PC-3 (cell line): Measurements from ENCODE around the gene FRMPD1. TPM values are rescaled to one million over a fixed set of nuclear protein-coding genes. Genes with fewer than 3 reads are reported as not detected.

ENCODE experiments used
- ATAC-seq: fragments of 200-7000 bp; cut with Tn5 transposase; 2 replicates; pipeline ENCODE4 v1.9.1; 2020; ENCODE audit warnings: mild to moderate bottlenecking, moderate library complexity
- BruUV-seq: library from RNA; stranded (reverse); fragments of 400-500 nt; replicated peaks from 2 replicates; lab custom pipeline; 2021; lab: Mats Ljungman, UMichigan
- CTCF ChIA-PET: fragments of 300-600 bp; sonication (Branson Sonifier 250); formaldehyde crosslinking; loops from one replicate; lab custom pipeline; 2022; ENCODE audit warnings: antibody characterized with exemption; lab: Charles Lee
- POLR2A ChIA-PET: fragments of 300-600 bp; sonication (Branson Sonifier 250); formaldehyde crosslinking; loops from one replicate; lab custom pipeline; 2022; ENCODE audit warnings: antibody characterized with exemption; ENCODE audit not compliant: unreplicated experiment; lab: Charles Lee
- DNase-seq: peaks from one replicate; pipeline ENCODE4 v3.0.0-alpha.2; 2015
- H2AFZ ChIP-seq: fragments of 300-600 bp; sonication (generic); 2 replicates; pipeline ENCODE4 v1.6.0; 2016; ENCODE audit warnings: antibody characterized with exemption, low read length
- H3F3A ChIP-seq: fragments of 300-600 bp; sonication (generic); one replicate; pipeline ENCODE4 v1.6.0; 2017; ENCODE audit warnings: antibody characterized with exemption, low read length, control low read depth, mild to moderate bottlenecking; ENCODE audit not compliant: unreplicated experiment
- H3K27ac ChIP-seq: fragments of 300-600 bp; sonication (generic); 2 replicates; pipeline ENCODE4 v1.5.1; 2016; ENCODE audit warnings: mild to moderate bottlenecking, low read length
- H3K27me3 ChIP-seq: fragments of 300-600 bp; sonication (generic); 2 replicates; pipeline ENCODE4 v1.6.1; 2016; ENCODE audit warnings: low read length, mixed read lengths
- H3K36me3 ChIP-seq: fragments of 300-600 bp; sonication (generic); 2 replicates; pipeline ENCODE4 v1.6.1; 2016; ENCODE audit warnings: low read depth, mixed run types, low read length, mixed read lengths
- H3K4me1 ChIP-seq: fragments of 300-600 bp; sonication (generic); 2 replicates; pipeline ENCODE4 v1.5.1; 2016; ENCODE audit warnings: low read length; ENCODE audit not compliant: insufficient read depth
- H3K4me2 ChIP-seq: fragments of 300-600 bp; sonication (generic); 2 replicates; pipeline ENCODE4 v1.6.0; 2016; ENCODE audit warnings: low read length
- H3K4me3 ChIP-seq: fragments of 300-600 bp; sonication (generic); 2 replicates; pipeline ENCODE4 v1.5.1; 2016; ENCODE audit warnings: mild to moderate bottlenecking, low read length, mixed read lengths
- H3K79me2 ChIP-seq: fragments of 300-600 bp; sonication (generic); 2 replicates; pipeline ENCODE4 v1.6.1; 2017; ENCODE audit warnings: low read length, mixed read lengths
- H3K9ac ChIP-seq: fragments of 300-600 bp; sonication (generic); 2 replicates; pipeline ENCODE4 v1.6.0; 2016; ENCODE audit warnings: mild to moderate bottlenecking, low read length
- H3K9me2 ChIP-seq: fragments of 300-600 bp; sonication (generic); replicated peaks from 2 replicates; pipeline ENCODE4 v1.6.1; 2016; ENCODE audit warnings: mixed run types, low read length, mixed read lengths
- H3K9me3 ChIP-seq: fragments of 300-600 bp; sonication (generic); 2 replicates; pipeline ENCODE4 v1.6.1; 2016; ENCODE audit warnings: low read length, mixed read lengths
- H4K20me1 ChIP-seq: fragments of 300-600 bp; sonication (generic); 2 replicates; pipeline ENCODE4 v1.6.1; 2016; ENCODE audit warnings: low read length, mixed read lengths
- CTCF ChIP-seq: fragments of 300-600 bp; sonication (generic); conservative IDR thresholded peaks from 2 replicates; pipeline ENCODE4 v1.5.1; 2017; ENCODE audit warnings: antibody characterized with exemption, low read depth, mild to moderate bottlenecking, low read length
- EZH2 ChIP-seq: fragments of 300-600 bp; sonication (generic); IDR thresholded peaks from one replicate; pipeline ENCODE4 v1.6.1; 2017; ENCODE audit warnings: antibody characterized with exemption, mild to moderate bottlenecking, low read length; ENCODE audit not compliant: unreplicated experiment
- EZH2phosphoT487 ChIP-seq: fragments of 300-600 bp; sonication (generic); IDR thresholded peaks from 2 replicates; pipeline ENCODE4 v1.6.1; 2018; ENCODE audit warnings: mild to moderate bottlenecking, antibody characterized with exemption, low read length, borderline replicate concordance
- intact Hi-C: fragments of 100-400 bp; cut with micrococcal nuclease; formaldehyde crosslinking; loops from 2 replicates; pipeline ENCODE4 v1.9.0; 2023
- total RNA-seq: library from RNA; depleted of rRNA; stranded (reverse); fragments of >200 nt; gene quantifications from 2 replicates; pipeline ENCODE4 v1.2.3, GENCODE V29; 2014

The FRMPD1 gene
- total RNA-seq, 1 experiment from 2014 or later = not detected

GRCh38 chr9:37746448-37747270 lies 95.9 kb downstream of the FRMPD1 start:
- Histone ChIP-seq H3K36me3 (no peaks in the 10 kb centered on the region), H3F3A (no peaks in the 10 kb centered on the region), H3K4me2 (no peak overlapping the region), H3K4me3 (no peak overlapping the region), H3K4me1 (peaks cover 10% of the 10 kb centered on the region), H3K9ac (no peak overlapping the region), H3K9me3 (no peaks in the 10 kb centered on the region), H3K27me3 (no peaks in the 10 kb centered on the region), H3K27ac (peak overlapping the region; percentile 11; the same call in 1 of the 2 replicates), H3K79me2 (no peaks in the 10 kb centered on the region), H3K9me2 (no peaks in the 10 kb centered on the region), H2AFZ (peak overlapping the region; percentile 63), H4K20me1 (no peaks in the 10 kb centered on the region)
- no TSS peak for BruUV-seq
- intact Hi-C loops = loop anchor here (1.0 to 5.0 kb wide), 2 partner anchors 157 to 616 kb away; no protein-coding TSS in a partner anchor
- POLR2A ChIA-PET = no interaction called here
- peak; percentile 25 for DNase-seq
- TF ChIP-seq CTCF = no peak
- TF ChIP-seq EZH2 = no peak
- TF ChIP-seq EZH2phosphoT487 = no peak
- peak; percentile 56 for ATAC-seq
- CTCF ChIA-PET = no interaction called here

- TF ChIP-seq CTCF = peak; percentile 87
- TF ChIP-seq EZH2 = no peak
- TF ChIP-seq EZH2phosphoT487 = no peak
- H4K20me1 ChIP-seq = no peaks in the 10 kb centered on the region
- H3K4me1 ChIP-seq = peaks cover 10% of the 10 kb centered on the region
- peak; percentile 69 for DNase-seq
- H3K4me2 ChIP-seq = no peak overlapping the region
- H3K9me3 ChIP-seq = no peaks in the 10 kb centered on the region
- ATAC-seq = peak; percentile 86
- ChIA-PET POLR2A (no interaction called here), CTCF (no interaction called here)
- H3K4me3 ChIP-seq = no peak overlapping the region
- no peaks in the 10 kb centered on the region for H3K9me2 ChIP-seq
- BruUV-seq = no TSS peak
- intact Hi-C loops = loop anchor here (1.0 to 5.0 kb wide), 2 partner anchors 156 to 615 kb away; no protein-coding TSS in a partner anchor
- no peak overlapping the region; the same call in 1 of the 2 replicates for H3K9ac ChIP-seq
- no peaks in the 10 kb centered on the region for H3K36me3 ChIP-seq
- H3K79me2 ChIP-seq = no peaks in the 10 kb centered on the region
- no peaks in the 10 kb centered on the region for H3K27me3 ChIP-seq
- H3K27ac ChIP-seq = peak overlapping the region; percentile 11; the same call in 1 of the 2 replicates
- H2AFZ ChIP-seq = peak overlapping the region; percentile 63
- no peaks in the 10 kb centered on the region for H3F3A ChIP-seq
Observed at GRCh38 chr9:37747271-37747753, 96.6 kb downstream of the FRMPD1 start.
